ENCODE measurements around the gene LHFPL3.

DNA sequence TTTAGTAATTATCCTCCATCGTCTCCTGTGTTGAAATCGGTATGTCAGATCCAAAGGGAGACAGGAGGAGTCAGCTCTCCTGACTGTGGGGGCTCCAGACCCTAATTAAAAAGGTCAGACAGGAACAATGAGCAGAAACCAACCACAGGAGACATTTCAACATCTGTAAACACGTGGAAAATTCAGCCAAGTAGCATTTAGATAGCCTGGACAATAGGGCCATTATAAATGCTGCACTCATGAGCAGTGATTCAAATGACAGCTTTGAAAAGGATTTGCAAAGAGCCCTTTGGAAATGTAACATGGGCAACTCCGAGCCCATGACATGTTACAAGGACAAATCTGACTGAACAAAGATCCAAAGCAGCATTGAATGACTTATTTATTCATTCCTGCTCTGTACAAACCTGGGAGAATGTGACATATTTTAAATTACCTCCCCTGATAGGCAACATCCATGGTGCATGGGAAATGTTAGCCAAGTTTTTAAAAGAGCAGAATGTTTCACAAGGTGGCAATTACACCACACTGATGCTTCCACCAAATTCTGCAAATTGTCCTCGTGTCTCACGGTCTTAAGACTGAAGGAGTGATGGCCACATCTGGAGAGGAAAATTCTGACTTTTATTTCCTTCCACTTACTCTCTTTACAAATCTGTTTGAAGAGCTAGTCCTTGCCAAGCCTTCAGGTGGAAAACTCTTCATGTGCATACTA is 572.3 kb downstream of the LHFPL3 start:
- TF ChIP-seq, protein P1, sequence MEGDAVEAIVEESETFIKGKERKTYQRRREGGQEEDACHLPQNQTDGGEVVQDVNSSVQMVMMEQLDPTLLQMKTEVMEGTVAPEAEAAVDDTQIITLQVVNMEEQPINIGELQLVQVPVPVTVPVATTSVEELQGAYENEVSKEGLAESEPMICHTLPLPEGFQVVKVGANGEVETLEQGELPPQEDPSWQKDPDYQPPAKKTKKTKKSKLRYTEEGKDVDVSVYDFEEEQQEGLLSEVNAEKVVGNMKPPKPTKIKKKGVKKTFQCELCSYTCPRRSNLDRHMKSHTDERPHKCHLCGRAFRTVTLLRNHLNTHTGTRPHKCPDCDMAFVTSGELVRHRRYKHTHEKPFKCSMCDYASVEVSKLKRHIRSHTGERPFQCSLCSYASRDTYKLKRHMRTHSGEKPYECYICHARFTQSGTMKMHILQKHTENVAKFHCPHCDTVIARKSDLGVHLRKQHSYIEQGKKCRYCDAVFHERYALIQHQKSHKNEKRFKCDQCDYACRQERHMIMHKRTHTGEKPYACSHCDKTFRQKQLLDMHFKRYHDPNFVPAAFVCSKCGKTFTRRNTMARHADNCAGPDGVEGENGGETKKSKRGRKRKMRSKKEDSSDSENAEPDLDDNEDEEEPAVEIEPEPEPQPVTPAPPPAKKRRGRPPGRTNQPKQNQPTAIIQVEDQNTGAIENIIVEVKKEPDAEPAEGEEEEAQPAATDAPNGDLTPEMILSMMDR (IDR thresholded peaks at IDR 0.05; ENCODE audit: borderline replicate concordance, extremely low read depth, low read length, poor library complexity, severe bottlenecking), result no peak
- no peak for TF ChIP-seq EZH2 (IDR thresholded peaks at IDR 0.05; ENCODE audit: borderline replicate concordance, low read depth, low read length, severe bottlenecking)
